Uterus (tissue), 2 donors: ENCODE results near the gene ITSN1.

ENCODE experiments used
- POLR2A ChIP-seq, 2 donors: fragments of 450-650 bp; IDR thresholded peaks; one replicate each; pipeline ENCODE4 v1.6.1; 2016; ENCODE audit warnings: antibody characterized with exemption in 2 of 2, mild to moderate bottlenecking in 1 of 2, moderate library complexity in 1 of 2
- TF ChIP-seq, protein P1 (sequence below), 4 experiments: fragments of 200-600 bp in 2 of 4; fragments of 450-650 bp in 2 of 4; sonication (generic) in 2 of 4; IDR thresholded peaks; one replicate each; pipeline ENCODE4 v1.5.1; 2016 to 2019; ENCODE audit warnings: antibody characterized with exemption in 4 of 4, mild to moderate bottlenecking in 2 of 4, moderate library complexity in 1 of 4

DNA sequence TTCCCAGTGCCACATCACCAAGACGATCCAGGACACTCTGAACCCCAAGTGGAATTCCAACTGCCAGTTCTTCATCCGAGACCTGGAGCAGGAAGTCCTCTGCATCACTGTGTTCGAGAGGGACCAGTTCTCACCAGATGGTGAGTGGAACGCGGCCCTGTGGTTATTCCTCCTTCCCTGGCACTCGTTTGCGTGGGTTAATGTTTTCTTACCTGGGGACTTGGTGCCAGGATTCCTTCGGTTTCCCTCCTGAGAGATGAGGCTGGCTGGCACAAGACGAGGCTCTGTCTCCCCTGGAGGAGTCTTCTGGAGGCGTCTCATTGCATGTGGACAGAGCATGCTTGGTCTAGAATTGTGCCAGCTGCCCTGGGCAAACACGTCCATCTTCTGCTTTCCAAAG, 244.0 kb downstream of the ITSN1 start:
- TF ChIP-seq, protein P1, sequence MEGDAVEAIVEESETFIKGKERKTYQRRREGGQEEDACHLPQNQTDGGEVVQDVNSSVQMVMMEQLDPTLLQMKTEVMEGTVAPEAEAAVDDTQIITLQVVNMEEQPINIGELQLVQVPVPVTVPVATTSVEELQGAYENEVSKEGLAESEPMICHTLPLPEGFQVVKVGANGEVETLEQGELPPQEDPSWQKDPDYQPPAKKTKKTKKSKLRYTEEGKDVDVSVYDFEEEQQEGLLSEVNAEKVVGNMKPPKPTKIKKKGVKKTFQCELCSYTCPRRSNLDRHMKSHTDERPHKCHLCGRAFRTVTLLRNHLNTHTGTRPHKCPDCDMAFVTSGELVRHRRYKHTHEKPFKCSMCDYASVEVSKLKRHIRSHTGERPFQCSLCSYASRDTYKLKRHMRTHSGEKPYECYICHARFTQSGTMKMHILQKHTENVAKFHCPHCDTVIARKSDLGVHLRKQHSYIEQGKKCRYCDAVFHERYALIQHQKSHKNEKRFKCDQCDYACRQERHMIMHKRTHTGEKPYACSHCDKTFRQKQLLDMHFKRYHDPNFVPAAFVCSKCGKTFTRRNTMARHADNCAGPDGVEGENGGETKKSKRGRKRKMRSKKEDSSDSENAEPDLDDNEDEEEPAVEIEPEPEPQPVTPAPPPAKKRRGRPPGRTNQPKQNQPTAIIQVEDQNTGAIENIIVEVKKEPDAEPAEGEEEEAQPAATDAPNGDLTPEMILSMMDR (IDR thresholded peaks at IDR 0.05): no peak
- no peak for TF ChIP-seq POLR2A (IDR thresholded peaks at IDR 0.05)
